ENCODE data around the gene TSC22D1.
"Not testable (repeated sequence)": the region's sequence is repeated elsewhere in the genome, so short reads cannot be mapped to it uniquely, and the experiment has no call there.

TSC22D1 gene

GRCh38 chr13:44498969-44499368 is 77.2 kb downstream of the TSC22D1 start:
- no peak for DNase-seq

GRCh38 chr13:44498502-44498901 is 77.6 kb downstream of the TSC22D1 start:
- DNase-seq, result no peak

GRCh38 chr13:44497801-44498200 is 78.3 kb downstream of the TSC22D1 start:
- no peak for DNase-seq

GRCh38 chr13:44493213-44493812 is 82.8 kb downstream of the TSC22D1 start:
- no peak for DNase-seq

GRCh38 chr13:44489751-44490150 is 86.4 kb downstream of the TSC22D1 start:
- DNase-seq, result no peak

- no peak for DNase-seq
These were observed 88.1 kb downstream of the TSC22D1 start for GRCh38 chr13:44487989-44488388.

GRCh38 chr13:44484562-44485138 is 91.5 kb downstream of the TSC22D1 start:
- DNase-seq, result no peak

- DNase-seq, result no peak
These were observed 101.8 kb downstream of the TSC22D1 start for GRCh38 chr13:44474122-44474910.

GRCh38 chr13:44471686-44472085 is 104.4 kb downstream of the TSC22D1 start:
- no peak for DNase-seq

GRCh38 chr13:44470638-44471562 is 105.2 kb downstream of the TSC22D1 start:
- no peak for DNase-seq

GRCh38 chr13:44468874-44469273 is 107.3 kb downstream of the TSC22D1 start:
- no peak for DNase-seq

GRCh38 chr13:44465318-44465717 is 110.8 kb downstream of the TSC22D1 start:
- DNase-seq, result no peak

GRCh38 chr13:44464471-44464870 is 111.7 kb downstream of the TSC22D1 start:
- no peak for DNase-seq

GRCh38 chr13:44463759-44464158 is 112.4 kb downstream of the TSC22D1 start:
- no peak for DNase-seq

GRCh38 chr13:44459674-44460073 is 116.5 kb downstream of the TSC22D1 start:
- no peak for DNase-seq

GRCh38 chr13:44458313-44458975 is 117.7 kb downstream of the TSC22D1 start:
- no peak for DNase-seq

- DNase-seq, result not testable (repeated sequence)
These were observed 119.9 kb downstream of the TSC22D1 start for GRCh38 chr13:44456212-44456611.

- no peak for DNase-seq
These were observed 120.4 kb downstream of the TSC22D1 start for GRCh38 chr13:44455769-44456168.

GRCh38 chr13:44453881-44454280 is 122.2 kb downstream of the TSC22D1 start:
- DNase-seq, result no peak

GRCh38 chr13:44453069-44453468 is 123.1 kb downstream of the TSC22D1 start:
- DNase-seq, result no peak

- DNase-seq, result no peak
These were observed 123.7 kb downstream of the TSC22D1 start for GRCh38 chr13:44452418-44452817.

- no peak for DNase-seq
These were observed 124.5 kb downstream of the TSC22D1 start for GRCh38 chr13:44451651-44452050.

Measured in cerebellar nuclear complex (tissue), 1 donor.